ENCODE data around the gene TXNL4A.

Gene TXNL4A

DNA sequence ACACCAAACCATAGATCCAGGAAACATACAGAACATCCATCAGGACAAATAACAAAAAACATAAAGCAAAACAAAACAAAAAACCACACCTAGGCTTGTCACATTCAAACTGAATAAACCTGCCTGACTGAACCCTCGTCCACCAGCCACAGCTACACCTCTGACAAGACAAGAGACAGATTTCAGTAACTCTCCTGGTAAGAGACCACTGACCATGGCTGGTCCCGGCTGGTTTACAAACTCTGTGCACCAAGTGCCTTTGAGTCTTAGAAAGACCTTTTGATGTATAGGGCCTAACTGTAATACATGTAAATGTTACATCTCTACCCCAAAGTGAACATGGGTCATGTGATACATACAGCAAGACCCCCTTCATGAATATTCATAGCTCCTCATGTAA lies 32.1 kb downstream of the TXNL4A start:
- no peak overlapping the region for H3K9ac ChIP-seq (ENCODE audit: low read depth, low read length)
- H3K9me3 ChIP-seq (ENCODE audit: insufficient read depth, low read length, severe bottlenecking), result no peaks in the 10 kb centered on the region
- ATAC-seq (ENCODE audit: insufficient read depth, low read depth) (no peak), DNase-seq (no peak)
- peaks cover 6% of the 10 kb centered on the region for H3K4me1 ChIP-seq (ENCODE audit: insufficient read depth, low read length)
- no peak overlapping the region for H3K4me2 ChIP-seq (ENCODE audit: insufficient read depth, low read length)
- H3K4me3 ChIP-seq (ENCODE audit: low read depth in 1 of 2, low read length in 2 of 2), result no peak overlapping the region
- no peak for TF ChIP-seq EZH2 (IDR thresholded peaks at IDR 0.05; ENCODE audit: borderline replicate concordance, low read depth, low read length, severe bottlenecking)
- TF ChIP-seq, protein P1, sequence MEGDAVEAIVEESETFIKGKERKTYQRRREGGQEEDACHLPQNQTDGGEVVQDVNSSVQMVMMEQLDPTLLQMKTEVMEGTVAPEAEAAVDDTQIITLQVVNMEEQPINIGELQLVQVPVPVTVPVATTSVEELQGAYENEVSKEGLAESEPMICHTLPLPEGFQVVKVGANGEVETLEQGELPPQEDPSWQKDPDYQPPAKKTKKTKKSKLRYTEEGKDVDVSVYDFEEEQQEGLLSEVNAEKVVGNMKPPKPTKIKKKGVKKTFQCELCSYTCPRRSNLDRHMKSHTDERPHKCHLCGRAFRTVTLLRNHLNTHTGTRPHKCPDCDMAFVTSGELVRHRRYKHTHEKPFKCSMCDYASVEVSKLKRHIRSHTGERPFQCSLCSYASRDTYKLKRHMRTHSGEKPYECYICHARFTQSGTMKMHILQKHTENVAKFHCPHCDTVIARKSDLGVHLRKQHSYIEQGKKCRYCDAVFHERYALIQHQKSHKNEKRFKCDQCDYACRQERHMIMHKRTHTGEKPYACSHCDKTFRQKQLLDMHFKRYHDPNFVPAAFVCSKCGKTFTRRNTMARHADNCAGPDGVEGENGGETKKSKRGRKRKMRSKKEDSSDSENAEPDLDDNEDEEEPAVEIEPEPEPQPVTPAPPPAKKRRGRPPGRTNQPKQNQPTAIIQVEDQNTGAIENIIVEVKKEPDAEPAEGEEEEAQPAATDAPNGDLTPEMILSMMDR (IDR thresholded peaks at IDR 0.05; ENCODE audit: borderline replicate concordance, extremely low read depth, low read length, poor library complexity, severe bottlenecking), result no peak
- no peak overlapping the region for H3K27ac ChIP-seq (ENCODE audit: low read length)
- no peaks in the 10 kb centered on the region for H3K27me3 ChIP-seq (ENCODE audit: insufficient read depth, low read length, poor library complexity)
- H4K20me1 ChIP-seq (ENCODE audit: insufficient read depth, low read length), result no peaks in the 10 kb centered on the region
- H3K79me2 ChIP-seq (ENCODE audit: insufficient read depth, low read length), result peaks cover under 1% of the 10 kb centered on the region; the same call in 1 of the 2 replicates
- H3K36me3 ChIP-seq (ENCODE audit: insufficient read depth, low read length), result no peaks in the 10 kb centered on the region; the same call in 1 of the 2 replicates
- H2AFZ ChIP-seq (ENCODE audit: low read depth, low read length), result no peak overlapping the region

DNA sequence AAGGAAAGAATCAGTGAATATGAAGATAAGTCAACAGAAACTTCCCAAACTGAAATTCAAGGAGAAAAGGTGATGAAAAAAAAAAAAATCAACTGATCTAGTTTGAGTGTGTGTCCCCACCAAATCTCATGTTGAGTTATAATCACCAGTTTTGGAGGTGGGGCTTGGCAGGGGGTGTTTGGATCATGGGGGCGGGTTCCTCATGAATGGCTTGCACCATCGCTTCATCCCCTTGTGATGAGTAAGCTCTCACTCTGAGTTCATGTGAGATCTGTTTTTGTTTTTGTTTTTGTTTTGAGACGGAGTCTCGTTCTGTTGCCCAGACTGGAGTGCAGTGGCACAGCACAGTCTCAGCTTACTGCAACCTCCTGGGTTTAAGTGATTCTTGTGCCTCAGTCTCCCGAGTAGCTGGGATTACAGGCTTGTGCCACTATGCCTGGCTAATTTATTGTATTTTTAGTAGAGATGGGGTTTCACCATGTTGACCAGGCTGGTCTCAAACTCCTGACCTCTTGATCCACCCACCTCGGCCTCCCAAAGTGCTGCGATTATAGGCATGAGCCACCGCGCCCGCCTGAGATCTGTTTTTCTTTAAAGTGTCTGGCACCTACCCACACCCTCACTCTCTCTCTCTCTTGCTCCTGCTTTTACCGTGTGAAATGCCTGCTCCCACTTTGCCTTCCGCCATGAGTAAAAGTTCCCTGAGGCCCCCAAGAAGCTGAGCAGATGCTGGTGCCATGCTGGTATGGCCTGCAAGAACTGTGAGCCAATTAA lies 32.9 kb downstream of the TXNL4A start:
- no peak overlapping the region for H3K27ac ChIP-seq (ENCODE audit: low read length)
- peaks cover 8% of the 10 kb centered on the region for H3K79me2 ChIP-seq (ENCODE audit: insufficient read depth, low read length)
- H3K36me3 ChIP-seq (ENCODE audit: insufficient read depth, low read length), result peaks cover 3% of the 10 kb centered on the region; the same call in 1 of the 2 replicates
- H3K4me1 ChIP-seq (ENCODE audit: insufficient read depth, low read length), result peaks cover 10% of the 10 kb centered on the region
- no peak for ATAC-seq (ENCODE audit: insufficient read depth, low read depth)
- TF ChIP-seq EZH2 (IDR thresholded peaks at IDR 0.05; ENCODE audit: borderline replicate concordance, low read depth, low read length, severe bottlenecking), result no peak
- TF ChIP-seq, protein P1 (IDR thresholded peaks at IDR 0.05; ENCODE audit: borderline replicate concordance, extremely low read depth, low read length, poor library complexity, severe bottlenecking), result no peak
- H3K4me3 ChIP-seq (ENCODE audit: low read depth in 1 of 2, low read length in 2 of 2), result no peak overlapping the region
- no peaks in the 10 kb centered on the region for H3K27me3 ChIP-seq (ENCODE audit: insufficient read depth, low read length, poor library complexity)
- peaks cover 4% of the 10 kb centered on the region for H4K20me1 ChIP-seq (ENCODE audit: insufficient read depth, low read length)
- H2AFZ ChIP-seq (ENCODE audit: low read depth, low read length), result no peak overlapping the region
- H3K4me2 ChIP-seq (ENCODE audit: insufficient read depth, low read length), result no peak overlapping the region
- no peak overlapping the region for H3K9ac ChIP-seq (ENCODE audit: low read depth, low read length)
- no peak for DNase-seq
- no peaks in the 10 kb centered on the region for H3K9me3 ChIP-seq (ENCODE audit: insufficient read depth, low read length, severe bottlenecking)

DNA sequence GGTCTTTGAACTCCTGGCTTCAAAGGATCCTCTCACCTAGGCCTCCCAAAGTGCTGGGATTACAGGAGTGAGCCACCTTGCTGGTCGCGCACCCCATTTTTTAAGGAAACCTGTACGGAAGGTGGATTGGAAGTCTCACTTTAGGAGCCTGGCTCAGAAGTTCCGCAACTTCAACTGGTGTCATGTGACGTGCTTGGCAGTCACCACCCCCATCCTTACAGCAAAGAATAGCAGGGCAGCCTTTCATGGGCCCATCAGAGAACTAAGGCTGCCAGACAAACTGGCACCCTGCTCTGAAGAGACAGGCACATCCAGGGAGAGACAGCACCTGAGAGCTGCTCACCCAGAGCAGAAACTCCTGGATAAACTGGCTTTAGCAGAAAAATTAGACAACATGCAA lies 33.6 kb downstream of the TXNL4A start:
- peaks cover 17% of the 10 kb centered on the region for H3K4me1 ChIP-seq (ENCODE audit: insufficient read depth, low read length)
- no peak for ATAC-seq (ENCODE audit: insufficient read depth, low read depth)
- no peaks in the 10 kb centered on the region for H3K27me3 ChIP-seq (ENCODE audit: insufficient read depth, low read length, poor library complexity)
- H3K79me2 ChIP-seq (ENCODE audit: insufficient read depth, low read length), result peaks cover 15% of the 10 kb centered on the region
- no peak overlapping the region for H3K27ac ChIP-seq (ENCODE audit: low read length)
- TF ChIP-seq EZH2 (IDR thresholded peaks at IDR 0.05; ENCODE audit: borderline replicate concordance, low read depth, low read length, severe bottlenecking), result no peak
- TF ChIP-seq, protein P1 (IDR thresholded peaks at IDR 0.05; ENCODE audit: borderline replicate concordance, extremely low read depth, low read length, poor library complexity, severe bottlenecking), result no peak
- no peak overlapping the region for H3K9ac ChIP-seq (ENCODE audit: low read depth, low read length)
- H3K9me3 ChIP-seq (ENCODE audit: insufficient read depth, low read length, severe bottlenecking), result no peaks in the 10 kb centered on the region
- DNase-seq, result no peak
- no peak overlapping the region for H3K4me2 ChIP-seq (ENCODE audit: insufficient read depth, low read length)
- H4K20me1 ChIP-seq (ENCODE audit: insufficient read depth, low read length), result peaks cover 11% of the 10 kb centered on the region
- H3K4me3 ChIP-seq (ENCODE audit: low read depth in 1 of 2, low read length in 2 of 2), result no peak overlapping the region
- no peak overlapping the region for H2AFZ ChIP-seq (ENCODE audit: low read depth, low read length)
- peaks cover 4% of the 10 kb centered on the region; the same call in 1 of the 2 replicates for H3K36me3 ChIP-seq (ENCODE audit: insufficient read depth, low read length)

Data from DND-41 (cell line).